ENCODE data around the gene GOLGA8Q. TPM values are rescaled to one million over a fixed set of nuclear protein-coding genes. Genes with fewer than 3 reads are reported as not detected.

The GOLGA8Q gene
- total RNA-seq, 1 donor from 2014 or later, result 0.88 TPM

Other genes starting within 250 kb of the GOLGA8Q start
- 1.1 and 8.5 TPM in 2 replicates for gene CHRFAM7A, start 158.5 kb upstream of the GOLGA8Q start, total RNA-seq
- gene GOLGA8R, start 137.8 kb upstream of the GOLGA8Q start, total RNA-seq, result 0.27 and 1.0 TPM in 2 replicates
- 0.34 and 1.3 TPM in 2 replicates for gene GOLGA8H, start 52.0 kb downstream of the GOLGA8Q start, total RNA-seq

Data from kidney epithelial cell (primary cell).